PC-3 (cell line): ENCODE measurements around the gene MCM9. TPM values are rescaled to one million over a fixed set of nuclear protein-coding genes. Genes with fewer than 3 reads are reported as not detected.

Experiments used
- ATAC-seq: fragments of 200-7000 bp; cut with Tn5 transposase; 2 replicates; pipeline ENCODE4 v1.9.1; 2020; ENCODE audit warnings: mild to moderate bottlenecking, moderate library complexity
- BruUV-seq: library from RNA; stranded (reverse); fragments of 400-500 nt; replicated peaks from 2 replicates; lab custom pipeline; 2021; lab: Mats Ljungman, UMichigan
- CTCF ChIA-PET: fragments of 300-600 bp; sonication (Branson Sonifier 250); formaldehyde crosslinking; loops from one replicate; lab custom pipeline; 2022; ENCODE audit warnings: antibody characterized with exemption; lab: Charles Lee
- POLR2A ChIA-PET: fragments of 300-600 bp; sonication (Branson Sonifier 250); formaldehyde crosslinking; loops from one replicate; lab custom pipeline; 2022; ENCODE audit warnings: antibody characterized with exemption; ENCODE audit not compliant: unreplicated experiment; lab: Charles Lee
- DNase-seq: peaks from one replicate; pipeline ENCODE4 v3.0.0-alpha.2; 2015
- H2AFZ ChIP-seq: fragments of 300-600 bp; sonication (generic); 2 replicates; pipeline ENCODE4 v1.6.0; 2016; ENCODE audit warnings: antibody characterized with exemption, low read length
- H3F3A ChIP-seq: fragments of 300-600 bp; sonication (generic); one replicate; pipeline ENCODE4 v1.6.0; 2017; ENCODE audit warnings: antibody characterized with exemption, low read length, control low read depth, mild to moderate bottlenecking; ENCODE audit not compliant: unreplicated experiment
- H3K27ac ChIP-seq: fragments of 300-600 bp; sonication (generic); 2 replicates; pipeline ENCODE4 v1.5.1; 2016; ENCODE audit warnings: mild to moderate bottlenecking, low read length
- H3K27me3 ChIP-seq: fragments of 300-600 bp; sonication (generic); 2 replicates; pipeline ENCODE4 v1.6.1; 2016; ENCODE audit warnings: low read length, mixed read lengths
- H3K36me3 ChIP-seq: fragments of 300-600 bp; sonication (generic); 2 replicates; pipeline ENCODE4 v1.6.1; 2016; ENCODE audit warnings: low read depth, mixed run types, low read length, mixed read lengths
- H3K4me1 ChIP-seq: fragments of 300-600 bp; sonication (generic); 2 replicates; pipeline ENCODE4 v1.5.1; 2016; ENCODE audit warnings: low read length; ENCODE audit not compliant: insufficient read depth
- H3K4me2 ChIP-seq: fragments of 300-600 bp; sonication (generic); 2 replicates; pipeline ENCODE4 v1.6.0; 2016; ENCODE audit warnings: low read length
- H3K4me3 ChIP-seq: fragments of 300-600 bp; sonication (generic); 2 replicates; pipeline ENCODE4 v1.5.1; 2016; ENCODE audit warnings: mild to moderate bottlenecking, low read length, mixed read lengths
- H3K79me2 ChIP-seq: fragments of 300-600 bp; sonication (generic); 2 replicates; pipeline ENCODE4 v1.6.1; 2017; ENCODE audit warnings: low read length, mixed read lengths
- H3K9ac ChIP-seq: fragments of 300-600 bp; sonication (generic); 2 replicates; pipeline ENCODE4 v1.6.0; 2016; ENCODE audit warnings: mild to moderate bottlenecking, low read length
- H3K9me2 ChIP-seq: fragments of 300-600 bp; sonication (generic); replicated peaks from 2 replicates; pipeline ENCODE4 v1.6.1; 2016; ENCODE audit warnings: mixed run types, low read length, mixed read lengths
- H3K9me3 ChIP-seq: fragments of 300-600 bp; sonication (generic); 2 replicates; pipeline ENCODE4 v1.6.1; 2016; ENCODE audit warnings: low read length, mixed read lengths
- H4K20me1 ChIP-seq: fragments of 300-600 bp; sonication (generic); 2 replicates; pipeline ENCODE4 v1.6.1; 2016; ENCODE audit warnings: low read length, mixed read lengths
- CTCF ChIP-seq: fragments of 300-600 bp; sonication (generic); conservative IDR thresholded peaks from 2 replicates; pipeline ENCODE4 v1.5.1; 2017; ENCODE audit warnings: antibody characterized with exemption, low read depth, mild to moderate bottlenecking, low read length
- EZH2 ChIP-seq: fragments of 300-600 bp; sonication (generic); IDR thresholded peaks from one replicate; pipeline ENCODE4 v1.6.1; 2017; ENCODE audit warnings: antibody characterized with exemption, mild to moderate bottlenecking, low read length; ENCODE audit not compliant: unreplicated experiment
- EZH2phosphoT487 ChIP-seq: fragments of 300-600 bp; sonication (generic); IDR thresholded peaks from 2 replicates; pipeline ENCODE4 v1.6.1; 2018; ENCODE audit warnings: mild to moderate bottlenecking, antibody characterized with exemption, low read length, borderline replicate concordance
- intact Hi-C: fragments of 100-400 bp; cut with micrococcal nuclease; formaldehyde crosslinking; loops from 2 replicates; pipeline ENCODE4 v1.9.0; 2023
- total RNA-seq: library from RNA; depleted of rRNA; stranded (reverse); fragments of >200 nt; gene quantifications from 2 replicates; pipeline ENCODE4 v1.2.3, GENCODE V29; 2014

MCM9 gene
- total RNA-seq, 1 experiment from 2014 or later: 5.8 TPM

GRCh38 chr6:118877806-118878205, 57.2 kb downstream of the MCM9 start:
- H3K9me3 ChIP-seq: no peaks in the 10 kb centered on the region
- BruUV-seq: no TSS peak
- H3K36me3 ChIP-seq: no peaks in the 10 kb centered on the region
- intact Hi-C loops: loop anchor here (2.0 kb wide), 1 partner anchor 15 kb away; no protein-coding TSS in a partner anchor
- no peaks in the 10 kb centered on the region for H3K27me3 ChIP-seq
- peaks cover 33% of the 10 kb centered on the region for H3K4me1 ChIP-seq
- H3K4me3 ChIP-seq: no peak overlapping the region
- peaks cover 20% of the 10 kb centered on the region for H3K79me2 ChIP-seq
- no peaks in the 10 kb centered on the region for H3K9me2 ChIP-seq
- POLR2A ChIA-PET: no interaction called here
- H3K4me2 ChIP-seq: no peak overlapping the region
- ATAC-seq (no peak), DNase-seq (no peak)
- no peak overlapping the region for H2AFZ ChIP-seq
- TF ChIP-seq EZH2: no peak
- TF ChIP-seq EZH2phosphoT487: no peak
- TF ChIP-seq CTCF: no peak
- CTCF ChIA-PET: no interaction called here
- H4K20me1 ChIP-seq: no peaks in the 10 kb centered on the region
- no peak overlapping the region for H3K9ac ChIP-seq
- peak overlapping the region; percentile 98; the same call in 1 of the 2 replicates for H3K27ac ChIP-seq
- peaks cover 3% of the 10 kb centered on the region for H3F3A ChIP-seq

GRCh38 chr6:118876814-118877213, 58.1 kb downstream of the MCM9 start:
- peak; percentile 55 for ATAC-seq
- H3K4me2 ChIP-seq: peak overlapping the region; percentile 72
- no peak overlapping the region for H2AFZ ChIP-seq

More at GRCh38 chr6:118876814-118877213, 58.1 kb downstream of the MCM9 start:
- Histone ChIP-seq H4K20me1 (no peaks in the 10 kb centered on the region), H3K9ac (peak overlapping the region; percentile 75), H3K79me2 (peaks cover 18% of the 10 kb centered on the region), H3K36me3 (no peaks in the 10 kb centered on the region), H3K9me2 (no peaks in the 10 kb centered on the region), H3K27me3 (no peaks in the 10 kb centered on the region), H3K4me1 (peaks cover 31% of the 10 kb centered on the region), H3K4me3 (peak overlapping the region; percentile 55; the same call in 1 of the 2 replicates), H3K9me3 (no peaks in the 10 kb centered on the region), H3K27ac (peak overlapping the region; percentile 98), H3F3A (peaks cover 3% of the 10 kb centered on the region)
- CTCF ChIA-PET: no interaction called here
- peak; percentile 74 for DNase-seq
- BruUV-seq: no TSS peak
- POLR2A ChIA-PET: no interaction called here
- no peak for TF ChIP-seq EZH2phosphoT487
- TF ChIP-seq CTCF: no peak
- TF ChIP-seq EZH2: no peak
- intact Hi-C loops: loop anchor here (1.0 to 2.0 kb wide), 2 partner anchors 10 to 16 kb away; no protein-coding TSS in a partner anchor
